ENCODE measurements around the gene NDFIP1.
A peak's percentile ranks its signal among the peaks of the same experiment; 100 is the strongest.

NDFIP1 gene

DNA sequence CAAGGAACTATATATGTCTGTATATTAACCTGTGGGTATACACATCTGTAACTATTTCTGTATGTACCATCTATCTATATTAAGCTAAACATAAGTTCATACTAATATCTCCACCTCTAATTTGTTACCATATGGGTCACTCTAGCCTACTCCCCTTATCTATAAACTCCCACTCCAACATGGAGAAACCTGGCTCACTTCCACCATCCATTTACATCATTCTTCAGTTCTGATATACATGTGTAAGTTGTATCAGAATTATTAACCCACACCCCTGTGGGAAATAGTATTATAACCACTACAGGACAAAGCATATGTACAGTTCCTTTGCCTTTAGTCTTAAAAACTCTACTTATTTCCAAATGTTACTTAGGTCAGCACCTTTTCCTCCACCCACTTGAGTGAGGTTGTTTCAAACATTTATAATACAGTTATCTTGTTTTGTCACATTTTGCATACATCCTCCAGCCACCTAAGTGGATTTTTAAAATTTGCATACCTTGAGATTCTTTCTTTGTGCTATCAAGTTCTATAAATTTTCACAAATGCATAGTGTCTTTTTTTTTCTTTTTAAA, 10.6 kb downstream of the NDFIP1 start:
- DNase-seq (ENCODE audit: low read depth) = no peak

DNA sequence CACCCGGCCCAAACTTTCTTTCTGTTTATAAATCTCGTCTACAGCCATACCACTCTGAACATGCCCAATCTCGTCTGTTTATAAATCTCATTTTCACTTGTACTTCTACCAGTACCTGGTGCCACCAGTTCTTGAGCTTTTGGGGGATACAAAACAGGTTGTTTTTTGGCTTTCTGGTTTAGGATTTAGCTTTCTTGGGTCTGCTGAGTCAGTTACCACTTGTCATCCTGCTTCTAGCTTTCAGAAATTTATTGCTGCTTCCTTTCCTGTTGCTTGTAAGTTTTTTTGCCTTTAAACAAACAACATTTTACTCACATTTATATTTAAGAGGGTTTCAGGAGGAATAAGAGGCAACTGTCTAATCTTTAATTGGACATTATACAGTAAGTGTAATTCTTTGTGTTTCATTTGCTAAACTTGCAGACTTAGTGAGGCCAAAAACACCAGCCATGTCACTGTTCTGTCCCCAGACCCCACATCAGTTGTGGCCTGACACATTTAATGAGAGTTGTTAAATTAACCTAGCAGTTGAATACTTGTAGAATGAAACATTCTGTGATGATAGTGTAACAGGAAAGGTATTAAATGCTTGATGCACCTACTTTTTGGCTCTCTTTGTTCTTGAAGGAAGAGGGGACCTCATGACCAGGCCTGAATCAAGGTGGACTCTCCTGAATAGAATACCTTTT, 11.8 kb downstream of the NDFIP1 start:
- no peak for DNase-seq (ENCODE audit: low read depth)

DNA sequence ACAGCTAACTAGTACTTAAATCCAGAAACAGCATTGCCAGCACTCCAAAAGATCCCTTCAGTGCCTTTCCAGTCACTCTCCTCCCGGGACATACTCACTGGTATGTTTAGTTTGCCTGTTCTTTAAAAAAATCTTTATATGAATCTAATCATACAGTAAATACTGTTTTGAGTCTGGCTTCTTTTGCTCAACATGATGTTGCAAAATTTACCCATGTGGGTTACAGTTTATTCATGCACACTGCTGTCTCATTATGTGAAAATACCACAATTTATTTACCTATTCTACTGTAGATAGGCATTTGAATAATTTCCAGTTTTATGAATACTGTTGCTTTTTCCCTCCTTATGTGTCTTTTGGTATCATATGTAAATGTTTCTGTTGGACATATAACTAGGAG, 13.5 kb downstream of the NDFIP1 start:
- no peak for DNase-seq (ENCODE audit: low read depth)

DNA sequence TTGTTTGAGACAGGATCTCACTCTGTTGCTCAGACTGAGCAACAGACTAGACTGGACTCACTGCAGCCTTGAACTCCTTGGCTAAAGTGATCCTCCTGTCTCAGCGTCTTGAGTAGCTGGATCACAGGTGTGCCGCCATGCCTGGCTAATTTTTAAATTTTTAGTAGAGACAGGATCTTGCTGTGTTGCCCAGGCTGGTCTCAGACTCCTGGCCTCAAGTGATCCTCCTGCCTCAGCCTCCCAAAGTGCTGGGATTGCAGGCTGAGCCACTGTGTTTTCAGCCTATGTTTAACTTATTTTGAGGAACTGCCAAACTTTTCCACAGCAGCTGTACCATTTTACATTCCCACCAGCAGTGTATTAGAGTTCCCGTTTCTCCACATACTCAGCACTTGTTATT, 16.8 kb downstream of the NDFIP1 start:
- DNase-seq (ENCODE audit: low read depth) = no peak

DNA sequence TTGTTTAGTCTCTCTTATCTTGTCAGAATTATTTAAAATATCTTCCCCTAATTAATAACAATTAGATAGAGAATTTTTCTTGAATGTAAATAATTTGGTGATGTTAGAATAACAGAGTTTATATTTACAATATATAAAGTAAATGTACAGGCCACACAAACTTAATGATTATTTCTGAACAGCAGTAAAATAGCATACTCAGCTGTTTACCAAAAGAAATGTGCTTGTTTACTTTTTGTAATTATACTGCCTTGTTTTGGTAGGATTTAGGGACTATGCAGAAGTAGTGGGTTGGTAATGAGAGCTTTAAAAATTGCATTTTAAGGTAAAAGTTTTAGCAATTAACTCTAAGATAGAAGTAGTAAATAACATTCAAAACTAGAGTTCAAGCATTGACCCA, 17.4 kb downstream of the NDFIP1 start:
- no peak for DNase-seq (ENCODE audit: low read depth)

DNA sequence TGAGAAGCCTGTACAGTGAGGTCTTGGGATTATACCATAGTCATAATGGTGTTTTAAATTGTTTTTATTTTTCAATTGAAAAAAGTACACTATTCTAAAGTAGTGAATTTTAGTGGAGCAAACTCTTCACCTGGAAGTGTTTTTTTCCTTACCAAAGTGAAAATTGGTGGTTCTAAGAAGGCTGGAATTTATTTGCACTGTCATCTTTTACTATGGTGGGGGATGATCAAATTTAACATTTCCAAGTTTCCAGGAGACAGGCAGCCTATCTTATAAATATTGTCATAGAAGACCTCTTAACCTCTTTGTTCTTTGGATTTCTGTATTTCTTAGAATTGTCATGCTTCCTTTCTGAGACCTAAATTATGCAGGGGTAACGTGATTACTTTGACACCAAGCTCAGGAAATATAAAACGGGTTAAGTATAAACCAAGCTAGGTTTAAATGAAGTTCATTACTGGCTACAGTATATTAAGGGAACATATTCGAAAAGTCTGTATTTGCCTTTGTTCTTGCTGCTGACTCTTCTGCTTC, 20.2 kb downstream of the NDFIP1 start:
- no peak for DNase-seq (ENCODE audit: low read depth)

DNA sequence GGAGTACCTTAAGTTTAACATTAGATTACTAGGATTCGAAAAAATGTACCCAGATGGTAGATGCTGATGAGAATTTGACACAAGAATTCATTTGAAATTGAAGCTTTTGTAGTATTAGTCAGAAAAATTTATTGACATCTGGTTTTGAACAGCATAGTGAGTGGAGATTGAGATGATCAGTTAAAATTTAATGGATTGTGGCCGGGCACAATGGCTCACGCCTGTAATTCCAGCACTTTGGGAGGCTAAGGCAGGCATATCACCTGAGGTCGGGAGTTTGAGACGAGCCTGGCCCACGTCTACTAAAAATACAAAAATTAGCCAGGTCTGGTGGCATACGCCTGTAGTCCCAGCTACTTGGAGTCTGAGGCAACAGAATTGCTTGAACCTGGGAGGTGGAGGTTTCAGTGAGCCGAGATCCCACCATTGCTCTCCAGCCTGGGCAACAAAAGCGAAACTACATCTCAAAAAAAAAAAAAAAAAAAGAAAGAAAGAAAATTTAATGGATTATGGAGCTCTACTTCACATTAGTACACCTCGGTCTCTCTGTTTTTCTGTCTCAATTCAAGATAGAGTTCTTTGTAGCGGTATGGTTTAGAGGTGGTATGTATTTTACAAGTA, 21.0 kb downstream of the NDFIP1 start:
- DNase-seq (ENCODE audit: low read depth) = no peak

DNA sequence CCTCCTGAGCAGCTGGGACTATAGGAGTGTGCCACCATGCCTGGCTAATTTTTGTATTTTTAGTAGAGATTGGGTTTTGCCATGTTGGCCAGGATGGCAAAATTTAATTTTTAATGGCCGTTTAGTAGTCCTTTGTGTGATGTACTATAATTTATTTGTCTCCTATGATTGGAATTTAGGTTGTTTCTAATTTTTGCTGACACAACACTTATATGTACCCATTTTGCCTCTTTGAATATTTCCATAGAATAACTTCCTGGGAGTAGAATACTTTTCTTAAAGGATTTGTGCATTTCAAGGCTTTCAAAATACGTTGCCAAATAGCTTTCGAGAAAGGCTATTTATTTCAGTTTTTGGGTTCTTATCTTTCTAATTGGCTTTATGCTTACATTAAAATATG, 22.8 kb downstream of the NDFIP1 start:
- no peak for DNase-seq (ENCODE audit: low read depth)

DNA sequence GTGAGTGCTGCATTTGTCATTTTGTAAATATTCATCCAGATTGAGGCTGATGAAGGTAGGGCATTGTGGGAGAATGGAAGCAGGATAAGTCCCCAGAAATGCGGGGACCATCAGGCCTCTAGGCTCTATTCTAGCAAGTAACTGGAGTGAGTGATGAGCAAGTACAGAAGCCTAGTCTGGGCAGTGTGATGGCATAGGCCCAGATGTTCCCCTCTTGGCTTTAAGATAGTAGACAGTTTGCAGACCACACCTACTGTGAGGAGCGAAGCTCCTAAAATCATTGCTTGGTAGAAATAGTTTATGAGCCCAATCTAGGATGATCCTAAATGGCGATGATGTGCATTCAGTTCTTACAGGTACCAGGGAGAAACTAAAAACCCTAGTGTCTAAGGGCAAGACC, 24.3 kb downstream of the NDFIP1 start:
- DNase-seq (ENCODE audit: low read depth) = no peak

DNA sequence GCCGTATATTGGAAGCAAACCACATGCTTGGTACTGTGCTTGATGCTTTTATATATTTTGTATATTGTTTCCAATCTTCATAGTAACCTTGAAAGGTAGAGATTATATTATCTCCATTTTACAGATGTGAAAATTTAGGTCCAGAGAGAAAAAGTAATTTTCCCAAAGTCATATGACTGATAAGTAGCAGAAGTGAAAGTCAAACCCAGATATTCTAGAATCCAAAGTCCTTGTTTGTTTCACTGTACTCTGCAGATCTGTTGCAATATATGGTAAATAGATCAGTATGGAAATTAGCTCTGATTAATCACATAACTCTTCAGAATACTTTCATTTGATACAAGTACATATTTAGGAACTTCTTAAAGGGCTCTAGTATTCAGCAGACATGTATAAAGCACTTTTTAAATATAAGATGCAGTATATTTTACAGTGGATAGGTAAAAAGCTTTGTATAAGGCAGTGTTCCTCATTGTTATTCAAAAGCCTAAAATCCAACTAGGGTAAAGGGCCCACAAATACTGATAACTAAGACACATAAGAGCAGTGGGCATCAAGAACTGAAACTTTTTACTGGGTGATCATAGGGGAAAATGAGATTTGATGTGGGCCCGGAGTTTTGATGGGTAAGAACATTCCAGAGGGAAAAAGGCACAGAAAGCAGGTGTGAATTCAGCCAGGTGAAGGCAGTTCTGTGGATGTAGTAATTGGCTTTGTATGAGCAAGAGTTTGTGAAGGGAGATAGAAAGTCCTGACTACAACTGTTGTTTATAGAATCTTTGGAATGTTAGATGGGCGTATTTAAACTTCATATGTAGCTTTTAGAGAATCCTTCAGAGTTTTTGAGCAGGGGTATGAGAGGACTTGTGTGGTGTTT, 25.0 kb downstream of the NDFIP1 start:
- no peak for DNase-seq (ENCODE audit: low read depth)

DNA sequence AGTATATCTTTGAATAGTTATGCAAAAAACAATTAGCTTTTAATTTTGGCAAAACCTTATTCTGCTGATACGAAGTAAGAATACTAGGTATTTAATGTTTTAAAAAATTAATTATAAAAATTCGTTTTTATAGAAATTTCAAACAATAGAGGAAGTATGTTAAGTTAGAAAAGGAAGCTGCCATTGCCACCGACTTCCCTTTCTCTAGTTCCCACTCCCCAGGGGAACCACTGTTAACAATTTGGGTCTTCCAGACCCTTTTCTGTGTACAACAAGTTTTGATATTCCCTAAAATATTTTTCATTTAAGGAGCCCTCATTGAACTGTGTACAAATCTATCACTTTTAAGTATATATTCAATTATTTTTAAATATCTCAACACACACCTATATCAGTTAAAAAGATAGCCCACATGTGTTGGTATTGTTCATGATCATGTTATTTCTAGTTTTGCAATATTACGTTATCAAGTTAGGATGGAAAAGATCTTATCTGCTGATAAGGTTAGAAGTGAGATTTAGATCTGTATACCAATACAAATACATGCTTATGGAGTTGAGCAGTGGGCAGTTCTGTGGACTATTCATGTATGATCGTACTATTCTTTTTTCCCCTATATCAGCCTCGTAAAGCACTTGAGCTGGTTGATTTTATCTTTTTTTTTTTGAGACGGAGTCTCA, 25.9 kb downstream of the NDFIP1 start:
- DNase-seq (ENCODE audit: low read depth) = no peak

DNA sequence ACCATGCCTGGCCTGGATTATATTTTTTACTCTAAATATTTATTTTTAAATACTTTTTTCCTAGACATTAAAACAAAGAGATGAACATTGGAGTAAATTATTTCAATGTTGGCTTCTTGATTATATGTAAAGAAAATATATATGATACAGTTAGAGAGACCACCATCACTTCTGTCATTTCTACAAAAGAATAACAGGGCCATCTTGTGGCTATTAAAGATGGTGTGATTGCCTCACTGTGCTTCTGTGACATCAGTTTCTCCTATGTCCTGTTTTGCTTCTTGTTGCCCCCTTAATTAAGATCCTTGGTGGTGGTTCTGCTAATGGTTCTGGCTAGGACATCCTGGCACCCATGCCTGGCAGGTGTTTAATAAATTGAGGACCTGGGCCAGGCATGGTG, 32.9 kb downstream of the NDFIP1 start:
- DNase-seq (ENCODE audit: low read depth) = no peak

DNA sequence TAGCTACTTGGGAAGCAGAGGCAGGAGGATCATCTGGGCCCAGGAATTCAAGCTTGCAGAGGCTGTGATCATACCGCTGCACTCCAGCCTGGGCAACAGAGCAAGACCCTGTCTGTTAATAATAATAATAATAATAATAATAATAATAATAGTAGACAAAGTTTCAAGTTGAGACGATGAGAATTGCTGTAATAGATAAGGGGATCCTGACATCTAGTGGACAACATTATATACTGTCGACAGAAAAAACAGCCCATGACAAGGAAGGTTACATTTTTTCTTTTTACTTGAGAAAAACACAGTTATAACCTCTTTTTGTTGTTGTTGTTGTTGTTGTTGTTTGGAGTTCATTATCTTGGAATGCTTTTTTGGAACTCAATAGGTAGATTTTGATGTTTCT, 35.3 kb downstream of the NDFIP1 start:
- no peak for DNase-seq (ENCODE audit: low read depth)

DNA sequence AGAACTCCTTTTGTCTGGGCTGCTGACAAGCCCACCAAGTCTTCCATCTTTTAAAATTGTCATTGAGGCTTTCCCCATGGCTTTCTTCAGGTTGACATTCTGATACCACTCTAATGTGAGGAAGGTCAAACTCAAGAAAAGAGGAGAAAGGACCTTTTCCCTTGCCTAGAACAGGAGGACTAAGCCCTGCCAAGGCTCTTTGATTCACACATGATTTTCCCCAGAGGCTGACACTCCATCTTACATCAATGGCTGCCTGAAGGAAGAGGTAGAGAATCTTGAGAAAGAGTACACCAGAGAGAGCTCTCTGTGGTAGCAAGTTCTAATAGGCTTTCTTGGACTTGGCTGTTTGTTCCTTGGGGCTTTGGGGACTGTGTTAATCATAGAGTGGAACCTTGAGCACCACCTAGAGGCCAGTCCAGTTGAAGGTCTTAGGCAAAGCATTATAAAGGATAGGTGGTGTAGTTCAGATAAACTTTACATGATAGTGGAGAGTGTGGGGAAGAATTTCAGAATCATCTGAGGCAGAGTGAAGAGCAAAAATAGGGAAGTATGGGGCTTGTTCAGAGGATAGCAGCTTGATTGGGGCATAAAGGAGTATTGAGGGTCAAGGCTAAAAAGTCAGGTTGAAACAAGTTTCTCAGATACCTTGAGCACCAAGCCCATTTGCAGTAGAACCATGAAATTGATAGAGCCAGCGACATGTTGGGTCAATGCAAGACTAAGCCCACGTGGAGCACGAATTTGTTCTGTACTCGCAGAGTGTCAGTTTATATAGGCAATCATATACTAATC, 36.7 kb downstream of the NDFIP1 start:
- peak; percentile 42 for DNase-seq (ENCODE audit: low read depth)

DNA sequence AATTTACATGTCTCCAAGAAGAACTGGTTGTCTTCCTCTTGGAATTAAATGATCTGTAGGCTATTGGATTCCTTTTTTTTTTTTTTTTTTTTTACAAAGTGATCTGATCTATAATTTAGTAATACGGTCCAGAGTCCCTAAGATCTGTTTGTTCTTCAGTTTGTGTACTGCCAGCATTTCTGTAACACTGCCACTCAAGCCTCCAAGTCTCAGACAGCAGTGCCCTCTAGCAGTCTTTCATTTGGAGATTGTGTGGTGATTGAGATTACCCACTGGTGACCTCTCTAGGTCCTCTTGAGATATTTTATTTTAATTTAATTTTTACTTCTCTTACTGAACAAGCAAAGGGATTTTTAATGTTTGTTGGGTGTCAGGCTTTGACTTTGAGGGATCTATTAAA, 40.8 kb downstream of the NDFIP1 start:
- no peak for DNase-seq (ENCODE audit: low read depth)

DNA sequence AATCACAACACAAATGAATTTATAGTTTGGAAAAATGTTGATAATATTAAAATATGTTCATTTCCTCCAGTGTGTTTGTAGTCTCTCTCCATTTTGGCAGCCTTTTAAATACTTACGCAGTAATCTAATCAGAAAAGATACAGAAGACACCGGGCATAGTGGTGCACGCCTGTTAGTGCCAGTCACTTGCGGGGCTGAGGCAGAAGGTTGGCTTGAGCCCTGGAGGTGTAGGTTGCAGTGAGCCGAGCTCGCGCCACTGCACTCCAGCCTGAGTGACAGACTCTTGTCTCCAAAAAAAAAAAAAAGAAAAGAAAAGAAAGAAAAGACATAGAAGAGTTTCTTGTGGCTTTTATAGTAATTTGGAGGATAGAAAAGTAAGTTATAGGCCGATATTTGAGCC, 41.9 kb downstream of the NDFIP1 start:
- DNase-seq (ENCODE audit: low read depth) = no peak

DNA sequence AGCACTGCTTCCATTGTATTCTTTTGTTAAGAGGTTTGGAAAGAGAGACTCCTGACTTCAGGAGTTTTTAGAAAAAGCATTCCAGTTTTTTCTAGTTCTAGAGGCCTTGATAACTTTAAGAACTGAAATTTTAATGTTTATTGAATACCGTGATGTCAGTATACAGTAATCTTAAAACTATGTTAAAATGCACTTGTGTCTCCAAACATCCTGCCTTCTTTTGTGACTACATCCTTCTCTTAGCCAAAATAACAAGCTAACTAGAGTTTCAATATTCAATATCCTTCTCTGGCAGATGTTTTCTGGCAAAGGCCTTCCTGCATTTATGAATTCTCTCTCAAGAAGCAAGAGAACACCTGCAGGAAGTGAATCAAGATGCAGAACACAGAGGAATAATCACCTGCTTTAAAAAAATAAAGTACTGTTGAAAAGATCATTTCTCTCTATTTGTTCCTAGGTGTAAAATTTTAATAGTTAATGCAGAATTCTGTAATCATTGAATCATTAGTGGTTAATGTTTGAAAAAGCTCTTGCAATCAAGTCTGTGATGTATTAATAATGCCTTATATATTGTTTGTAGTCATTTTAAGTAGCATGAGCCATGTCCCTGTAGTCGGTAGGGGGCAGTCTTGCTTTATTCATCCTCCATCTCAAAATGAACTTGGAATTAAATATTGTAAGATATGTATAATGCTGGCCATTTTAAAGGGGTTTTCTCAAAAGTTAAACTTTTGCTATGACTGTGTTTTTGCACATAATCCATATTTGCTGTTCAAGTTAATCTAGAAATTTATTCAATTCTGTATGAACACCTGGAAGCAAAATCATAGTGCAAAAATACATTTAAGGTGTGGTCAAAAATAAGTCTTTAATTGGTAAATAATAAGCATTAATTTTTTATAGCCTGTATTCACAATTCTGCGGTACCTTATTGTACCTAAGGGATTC, 43.1 kb downstream of the NDFIP1 start:
- DNase-seq (ENCODE audit: low read depth) = peak; percentile 34

DNA sequence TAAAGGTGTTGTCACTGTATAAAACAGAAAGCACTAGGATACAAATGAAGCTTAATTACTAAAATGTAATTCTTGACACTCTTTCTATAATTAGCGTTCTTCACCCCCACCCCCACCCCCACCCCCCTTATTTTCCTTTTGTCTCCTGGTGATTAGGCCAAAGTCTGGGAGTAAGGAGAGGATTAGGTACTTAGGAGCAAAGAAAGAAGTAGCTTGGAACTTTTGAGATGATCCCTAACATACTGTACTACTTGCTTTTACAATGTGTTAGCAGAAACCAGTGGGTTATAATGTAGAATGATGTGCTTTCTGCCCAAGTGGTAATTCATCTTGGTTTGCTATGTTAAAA, 43.8 kb downstream of the NDFIP1 start:
- DNase-seq (ENCODE audit: low read depth) = no peak

DNA sequence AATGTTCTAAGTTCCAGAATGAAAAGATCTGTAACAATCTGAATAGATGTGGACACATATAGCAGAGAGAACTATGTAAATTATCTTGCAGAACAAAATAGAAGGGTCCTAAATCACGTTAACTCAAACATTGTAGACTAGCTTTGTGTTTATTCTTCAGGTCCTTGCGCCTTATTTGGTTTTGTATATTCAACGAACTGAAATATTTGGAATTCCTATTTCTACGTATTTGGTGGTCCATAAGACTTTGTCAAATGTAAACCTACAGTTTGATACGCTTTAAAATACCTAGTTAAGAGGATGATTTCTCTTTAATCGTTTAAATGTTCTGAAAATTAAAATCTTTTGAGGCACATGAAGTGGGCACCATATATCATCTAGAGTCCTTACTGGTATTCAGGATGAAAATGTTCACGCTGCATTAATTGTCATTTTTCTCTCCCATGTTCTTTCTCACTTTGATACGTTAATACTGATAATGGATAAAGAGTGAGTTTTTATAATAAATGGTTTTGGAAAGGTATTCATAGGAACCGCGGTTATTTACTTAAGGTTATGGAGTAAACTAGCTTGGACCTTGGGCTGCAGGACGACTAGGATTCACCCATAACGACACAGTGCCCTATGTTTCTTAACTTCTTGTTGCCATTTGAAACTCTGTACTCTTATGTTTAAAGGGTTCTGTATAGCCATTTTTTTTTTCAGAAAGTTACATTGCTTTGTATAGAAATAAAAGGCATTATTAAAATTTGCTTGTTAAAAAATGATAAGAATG, 45.3 kb downstream of the NDFIP1 start:
- no peak for DNase-seq (ENCODE audit: low read depth)

Data from T follicular helper cell (primary cell).